HG03095 (cell line): ENCODE results near the gene ZNF174.

Experiments used
- ATAC-seq: cut with Tn5 transposase; IDR thresholded peaks from one replicate; pipeline ENCODE4 v1.9.1; 2021; ENCODE audit warnings: moderate library complexity; ENCODE audit not compliant: unreplicated experiment

Gene ZNF174

DNA sequence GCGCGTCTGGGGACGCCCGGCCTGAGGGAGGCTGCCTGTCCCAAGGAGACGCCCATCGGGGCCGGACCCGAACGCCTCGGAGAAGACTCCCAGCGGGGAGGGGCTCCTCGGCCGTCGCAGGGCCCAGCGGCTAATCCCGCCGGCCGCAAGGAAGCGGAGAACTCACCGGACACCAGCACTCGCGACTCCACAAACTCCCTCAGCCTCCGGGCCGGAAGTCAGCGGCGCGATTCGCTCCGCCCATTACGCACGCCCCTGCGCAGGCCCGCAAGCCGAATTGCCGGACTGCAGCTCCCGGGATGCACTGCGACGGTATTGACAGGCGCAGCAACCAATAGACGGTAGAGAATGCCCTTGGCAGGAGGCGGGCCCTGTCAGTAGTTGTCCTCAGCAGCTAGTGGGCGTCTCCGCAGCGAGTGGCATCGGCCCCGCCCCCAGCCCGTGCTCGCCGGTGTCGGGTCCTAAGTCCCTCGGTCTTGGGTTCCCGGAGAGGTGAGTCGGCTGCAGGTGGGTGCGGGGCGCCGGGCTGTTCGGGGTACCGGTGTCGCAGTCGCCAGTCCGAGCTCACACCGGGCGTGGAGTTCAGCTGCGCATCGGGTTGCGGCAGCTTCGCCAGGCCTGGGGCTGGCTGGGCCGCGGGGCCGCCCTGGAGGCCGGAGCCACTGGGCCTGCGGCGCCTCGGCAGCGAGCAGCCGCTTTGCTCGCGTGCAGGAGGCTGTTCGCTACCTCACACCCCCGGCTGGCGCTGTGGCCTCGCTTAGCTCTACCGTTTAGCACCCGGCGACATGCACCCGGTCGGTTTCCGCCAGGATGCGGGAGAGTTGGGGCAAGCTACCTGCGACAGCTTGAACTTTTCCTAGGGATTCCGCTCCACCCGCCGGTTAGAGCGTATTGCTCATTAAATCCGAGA, at the start of gene ZNF174, which contains the start of gene ZSCAN32:
Gene ZNF174 (plus strand): TSS at position 437 of the 910 bp plus-strand sequence. CDS start 790 bp downstream, outside the sequence.
Gene ZSCAN32 (minus strand): TSS at position 226 of the 910 bp plus-strand sequence. CDS start 3,447 bp downstream, outside the sequence.
- peak; percentile 95 for ATAC-seq

DNA sequence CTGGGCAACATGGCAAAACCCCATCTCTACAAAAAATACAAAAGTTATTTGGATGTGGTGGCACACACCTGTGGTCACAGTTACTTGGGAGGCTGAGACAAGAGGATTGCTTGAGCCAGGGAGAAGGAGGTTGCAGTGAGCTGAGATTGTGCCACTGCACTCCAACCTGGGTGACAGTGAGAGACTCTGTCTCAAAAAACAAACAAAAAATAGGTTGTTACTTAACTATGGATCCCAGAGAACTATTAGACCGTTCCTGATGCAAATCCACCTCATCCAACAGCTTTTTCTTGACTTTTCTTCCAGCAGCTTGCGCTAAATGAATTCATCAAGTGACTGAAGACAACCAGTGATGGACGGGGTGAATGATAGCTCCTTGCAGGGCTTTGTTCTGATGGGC, 45.4 kb upstream of the ZNF174 start, which contains the start of gene OR2C1:
Gene OR2C1 (plus strand): TSS at position 301 of the 400 bp plus-strand sequence. CDS start 52 bp downstream, at position 353.
- ATAC-seq = no peak

DNA sequence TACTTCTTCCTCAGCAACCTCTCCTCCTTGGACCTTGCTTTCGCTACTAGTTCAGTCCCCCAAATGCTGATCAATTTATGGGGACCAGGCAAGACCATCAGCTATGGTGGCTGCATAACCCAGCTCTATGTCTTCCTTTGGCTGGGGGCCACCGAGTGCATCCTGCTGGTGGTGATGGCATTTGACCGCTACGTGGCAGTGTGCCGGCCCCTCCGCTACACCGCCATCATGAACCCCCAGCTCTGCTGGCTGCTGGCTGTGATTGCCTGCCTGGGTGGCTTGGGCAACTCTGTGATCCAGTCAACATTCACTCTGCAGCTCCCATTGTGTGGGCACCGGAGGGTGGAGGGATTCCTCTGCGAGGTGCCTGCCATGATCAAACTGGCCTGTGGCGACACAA, 44.9 kb upstream of the ZNF174 start:
- no peak for ATAC-seq

DNA sequence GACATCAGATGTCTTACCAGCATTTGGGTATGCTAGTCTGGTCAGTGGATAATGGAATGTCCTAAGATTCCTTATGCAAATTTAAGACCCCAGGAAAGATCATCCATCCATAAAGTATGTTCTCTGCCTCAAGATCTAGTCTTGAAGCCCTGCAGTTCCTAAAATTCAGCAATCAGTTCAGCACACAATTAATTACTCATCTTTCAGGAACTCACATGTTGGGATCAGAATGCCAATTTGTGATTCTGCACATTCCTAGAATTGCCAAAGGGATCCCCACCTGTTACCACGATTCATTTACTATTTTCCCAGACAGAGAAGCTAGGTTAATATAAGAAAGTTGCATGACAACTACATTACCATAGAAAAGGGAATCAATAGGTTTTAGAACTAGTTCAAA, 42.1 kb upstream of the ZNF174 start:
- ATAC-seq = no peak

DNA sequence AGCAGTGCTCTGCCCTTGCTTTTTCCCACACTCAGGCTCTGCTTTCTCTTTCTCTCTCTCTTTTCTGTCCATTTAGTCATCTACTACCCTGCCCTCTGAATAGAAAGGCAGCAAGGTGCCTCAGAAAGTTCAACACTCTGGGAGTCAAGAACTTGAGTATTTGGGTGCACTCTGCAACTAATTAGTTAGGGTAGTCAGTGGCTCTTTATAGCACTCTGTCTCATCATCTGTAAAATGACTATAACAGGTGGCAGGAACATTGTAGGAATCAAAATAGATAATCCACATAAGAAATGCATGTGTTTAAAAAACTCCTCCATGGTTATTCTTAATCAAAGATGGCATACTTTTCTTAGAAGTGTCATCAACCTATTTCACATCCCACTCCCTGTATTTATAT, 38.1 kb upstream of the ZNF174 start:
- no peak for ATAC-seq

DNA sequence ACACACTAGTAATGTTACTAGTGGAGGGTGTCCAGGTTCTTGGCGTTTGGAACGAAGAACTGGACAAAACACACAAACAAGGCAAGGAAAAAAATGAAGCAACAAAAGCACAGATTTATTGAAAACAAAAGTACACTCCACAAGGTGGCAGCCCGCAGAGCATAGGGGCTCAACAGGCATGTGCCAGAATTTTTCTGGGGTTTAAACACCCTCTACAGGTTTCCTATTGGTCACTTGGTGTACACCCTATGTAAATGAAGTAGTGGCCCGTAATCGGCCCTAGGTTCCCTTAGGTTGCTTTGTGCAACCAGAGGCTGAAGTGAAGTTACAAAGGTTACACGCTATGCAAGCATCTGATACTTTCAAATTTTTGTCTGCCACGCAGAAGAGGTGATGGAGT, 37.2 kb upstream of the ZNF174 start:
- no peak for ATAC-seq

DNA sequence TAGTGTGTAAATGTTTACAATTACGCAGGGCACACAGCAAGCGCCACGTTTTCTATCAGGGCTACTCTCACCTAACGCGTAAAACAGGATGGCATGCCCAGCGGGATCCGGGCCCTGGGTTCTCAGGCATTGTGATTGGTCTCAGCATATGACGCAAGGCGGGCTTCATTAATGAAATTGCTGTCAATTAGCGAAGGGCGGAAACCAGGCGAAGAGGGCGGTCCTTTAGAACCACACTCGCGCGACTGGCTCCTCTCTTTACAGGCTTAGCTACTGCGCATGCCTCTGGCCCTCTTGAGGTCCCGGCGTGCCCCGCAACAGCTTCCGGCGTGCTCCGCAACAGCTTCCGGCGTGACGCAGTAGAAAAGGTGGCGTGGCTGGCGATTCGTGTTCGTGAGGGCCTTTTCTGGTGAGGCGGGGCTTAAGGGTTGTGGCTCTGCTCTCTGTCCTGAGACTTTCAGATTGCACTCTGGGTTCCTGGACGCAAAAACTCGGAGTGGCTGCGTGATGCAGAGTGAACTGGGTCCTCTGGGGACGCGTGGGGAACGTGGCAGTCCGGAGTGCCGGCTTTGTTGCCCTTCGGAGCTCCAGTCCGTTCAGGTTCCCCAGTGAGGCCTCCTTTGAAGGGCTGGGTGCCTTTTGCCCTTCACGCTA, 36.1 kb upstream of the ZNF174 start:
- ATAC-seq = no peak

DNA sequence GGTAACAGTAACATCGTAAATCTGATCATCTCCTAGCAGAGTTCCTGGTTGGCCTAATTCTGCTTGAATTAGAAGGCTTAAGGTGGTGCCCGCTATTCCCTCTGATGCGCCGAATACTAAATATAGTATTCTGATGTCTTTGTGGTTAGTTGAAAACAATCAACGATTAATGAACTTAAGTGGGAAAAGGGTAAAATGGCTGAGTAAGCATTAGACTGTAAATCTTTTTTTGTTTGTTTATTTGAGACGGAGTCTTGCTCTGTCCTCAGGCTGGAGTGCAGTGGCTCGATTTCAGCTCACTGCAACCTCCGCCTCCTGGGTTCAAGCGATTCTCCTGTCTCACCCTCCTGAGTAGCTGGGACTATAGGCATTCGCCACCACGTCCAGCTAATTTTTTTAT, 31.9 kb upstream of the ZNF174 start:
- no peak for ATAC-seq

DNA sequence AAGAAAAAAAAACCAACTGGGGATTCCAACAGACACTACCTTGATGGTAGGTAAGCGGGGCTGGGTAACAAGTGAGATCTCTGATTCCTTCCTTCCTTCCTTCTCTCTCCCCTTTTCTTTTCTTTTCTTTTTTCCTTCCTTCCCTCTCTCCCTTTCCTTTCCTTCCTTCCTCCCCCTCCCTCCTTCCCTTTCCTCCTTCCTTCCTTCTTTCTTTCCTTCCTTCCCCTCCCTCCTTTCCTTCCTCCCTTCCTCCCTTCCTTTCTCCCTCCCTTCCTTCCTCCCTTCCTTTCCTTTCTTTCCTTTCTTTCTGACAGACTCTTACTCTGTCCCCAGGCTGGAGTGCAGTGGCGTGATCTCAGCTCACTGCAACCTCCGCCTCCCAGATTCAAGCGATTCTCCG, 25.3 kb upstream of the ZNF174 start:
- ATAC-seq = no peak

DNA sequence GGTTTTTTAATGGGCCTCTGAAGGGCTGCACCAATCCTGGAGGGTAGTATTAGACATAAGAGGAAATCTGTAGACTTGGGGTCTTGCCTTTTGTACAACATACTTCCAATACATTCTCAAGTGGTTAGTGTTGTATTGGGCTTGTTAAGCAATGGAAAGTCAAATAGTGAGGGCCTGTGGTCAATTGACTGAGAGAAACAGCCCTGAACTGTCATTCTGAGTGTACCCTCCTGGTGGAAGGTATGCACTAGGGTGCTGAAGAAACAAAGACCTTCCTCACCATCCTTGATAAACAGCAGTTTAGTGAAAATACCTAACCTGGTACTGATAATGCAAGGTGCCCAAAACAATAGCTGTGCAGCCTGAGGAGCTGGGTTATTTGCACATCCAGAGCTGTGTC, 23.1 kb upstream of the ZNF174 start:
- no peak for ATAC-seq

DNA sequence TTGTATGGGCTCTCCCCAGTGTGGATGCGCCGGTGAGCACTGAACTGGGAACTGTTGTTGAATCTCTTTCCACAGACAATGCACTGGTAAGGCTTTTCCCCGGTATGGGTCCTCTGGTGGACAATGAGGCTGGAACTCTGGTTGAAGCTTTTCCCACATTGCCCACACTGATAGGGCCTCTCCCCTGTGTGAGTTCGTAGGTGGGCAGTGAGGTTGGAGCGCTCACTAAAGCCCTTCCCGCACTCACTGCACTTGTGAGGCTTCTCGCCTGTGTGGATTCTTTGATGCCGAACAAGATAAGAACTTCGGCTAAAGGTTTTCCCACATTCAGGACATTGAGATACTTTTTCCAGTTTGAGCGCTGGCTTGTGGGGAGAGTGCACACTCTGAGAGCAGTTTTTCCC, 18.0 kb upstream of the ZNF174 start:
- no peak for ATAC-seq

DNA sequence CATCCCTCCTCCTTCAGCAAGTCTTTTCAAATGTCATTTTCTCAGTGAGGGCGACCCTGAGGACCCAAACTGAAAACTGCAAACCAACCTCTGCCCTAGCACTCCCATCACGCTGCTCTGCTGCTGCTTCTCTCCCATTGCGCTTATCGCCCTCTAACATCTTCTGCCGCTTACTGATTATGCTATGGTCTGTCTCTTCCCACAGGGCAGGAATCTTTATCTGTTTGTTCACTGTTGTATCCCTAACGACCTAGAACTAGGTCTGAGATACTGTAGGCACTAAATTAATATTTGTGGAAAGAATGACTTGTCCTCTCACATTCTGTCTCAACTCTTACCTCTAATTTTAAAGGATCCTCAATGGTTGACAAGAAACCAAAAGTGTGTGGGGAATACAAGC, 12.7 kb upstream of the ZNF174 start:
- no peak for ATAC-seq

DNA sequence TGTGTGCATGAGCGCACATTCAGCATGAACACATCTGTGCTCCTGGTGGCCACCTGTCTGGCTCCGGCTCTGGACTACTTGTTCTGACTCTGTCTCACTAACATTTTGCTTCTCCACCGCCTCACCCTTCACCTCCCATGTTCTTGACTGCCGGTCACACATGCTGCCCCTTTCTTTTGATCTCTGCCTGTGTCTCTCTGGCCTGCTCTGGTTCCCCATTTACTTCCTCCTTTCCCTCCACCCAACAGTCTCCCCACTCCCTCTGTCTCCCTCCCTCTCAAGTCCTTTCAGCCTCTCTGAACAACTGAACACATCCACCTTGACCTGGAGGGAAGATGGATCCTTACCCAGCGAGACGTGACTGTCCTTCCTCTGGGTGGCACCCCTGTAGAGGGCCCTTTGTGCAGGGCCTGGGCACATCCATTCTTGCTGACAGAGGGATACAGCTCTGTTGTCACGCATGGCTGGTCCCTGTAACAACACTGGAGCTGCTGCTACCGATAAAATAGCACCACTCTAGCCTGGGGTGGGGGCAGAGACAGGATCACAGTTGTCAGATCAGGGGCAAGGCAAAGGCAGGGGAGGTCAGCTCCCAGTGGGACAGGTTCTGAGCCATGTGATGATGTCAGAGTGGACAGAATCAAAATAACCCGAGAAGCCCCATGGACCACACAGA, 11.2 kb upstream of the ZNF174 start:
- ATAC-seq = no peak

DNA sequence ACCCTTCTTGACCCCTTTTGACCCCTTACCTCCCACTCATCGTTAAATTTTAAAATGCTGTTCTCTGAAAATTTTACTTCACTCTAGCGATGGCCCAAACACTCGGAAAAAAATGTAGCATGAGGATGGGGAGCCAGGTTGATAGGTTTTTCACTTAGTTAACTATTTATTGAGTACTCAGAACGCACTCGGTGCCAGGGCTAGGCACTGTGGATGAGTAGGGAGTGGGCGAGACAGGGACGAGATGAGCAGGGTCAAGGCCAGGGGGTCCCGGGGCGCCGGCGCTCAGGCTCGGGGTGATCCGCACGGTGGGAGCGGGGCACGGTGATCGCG, 603 bp upstream of the ZNF174 start:
- no peak for ATAC-seq

DNA sequence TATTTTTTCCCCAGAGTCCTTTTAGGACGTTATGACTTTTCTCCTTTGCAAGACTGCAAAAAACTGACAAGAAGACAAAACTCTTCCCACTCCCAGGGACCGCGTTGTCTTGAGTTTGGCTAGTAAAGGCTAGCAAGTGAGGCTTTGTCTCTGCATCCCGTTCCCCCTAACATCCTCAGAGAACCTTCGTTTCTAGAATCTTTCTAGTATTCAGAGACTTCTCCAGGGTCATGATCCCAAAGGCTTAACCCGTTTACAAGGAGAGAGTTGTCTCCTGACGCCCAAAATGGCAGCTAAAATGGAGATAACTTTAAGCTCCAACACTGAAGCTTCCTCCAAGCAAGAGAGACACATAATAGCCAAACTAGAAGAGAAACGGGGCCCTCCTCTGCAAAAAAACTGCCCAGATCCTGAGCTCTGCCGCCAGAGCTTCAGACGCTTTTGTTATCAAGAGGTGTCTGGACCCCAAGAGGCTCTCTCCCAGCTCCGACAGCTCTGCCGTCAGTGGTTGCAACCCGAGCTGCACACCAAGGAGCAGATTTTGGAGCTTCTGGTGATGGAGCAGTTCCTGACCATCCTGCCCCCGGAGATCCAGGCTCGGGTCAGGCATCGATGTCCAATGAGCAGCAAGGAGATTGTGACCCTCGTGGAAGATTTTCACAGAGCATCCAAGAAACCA, 843 bp downstream of the ZNF174 start:
- no peak for ATAC-seq

DNA sequence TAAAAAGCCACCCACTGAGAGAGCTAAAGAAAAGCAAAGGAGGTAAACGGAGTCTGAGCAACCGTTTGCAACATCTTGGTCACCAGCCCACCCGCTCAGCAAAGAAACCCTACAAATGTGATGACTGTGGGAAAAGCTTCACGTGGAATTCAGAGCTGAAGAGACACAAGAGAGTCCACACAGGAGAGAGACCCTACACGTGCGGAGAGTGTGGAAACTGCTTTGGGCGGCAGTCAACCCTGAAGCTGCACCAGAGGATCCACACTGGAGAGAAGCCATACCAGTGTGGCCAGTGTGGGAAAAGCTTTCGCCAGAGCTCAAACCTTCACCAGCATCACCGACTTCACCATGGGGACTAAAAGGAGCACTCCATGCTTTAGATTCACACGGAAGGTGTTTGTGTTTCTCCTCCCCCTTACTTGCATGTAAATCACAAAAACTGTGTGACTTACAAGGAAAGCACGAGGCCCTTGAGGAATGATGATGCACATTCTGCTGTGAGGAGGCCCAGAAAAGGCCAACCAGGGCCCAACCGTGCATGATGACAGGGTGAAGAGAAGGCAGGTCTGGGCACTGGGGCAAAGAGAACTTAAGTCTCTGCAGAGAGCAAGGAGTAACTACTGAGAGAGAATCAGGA, 7.7 kb downstream of the ZNF174 start:
- no peak for ATAC-seq

DNA sequence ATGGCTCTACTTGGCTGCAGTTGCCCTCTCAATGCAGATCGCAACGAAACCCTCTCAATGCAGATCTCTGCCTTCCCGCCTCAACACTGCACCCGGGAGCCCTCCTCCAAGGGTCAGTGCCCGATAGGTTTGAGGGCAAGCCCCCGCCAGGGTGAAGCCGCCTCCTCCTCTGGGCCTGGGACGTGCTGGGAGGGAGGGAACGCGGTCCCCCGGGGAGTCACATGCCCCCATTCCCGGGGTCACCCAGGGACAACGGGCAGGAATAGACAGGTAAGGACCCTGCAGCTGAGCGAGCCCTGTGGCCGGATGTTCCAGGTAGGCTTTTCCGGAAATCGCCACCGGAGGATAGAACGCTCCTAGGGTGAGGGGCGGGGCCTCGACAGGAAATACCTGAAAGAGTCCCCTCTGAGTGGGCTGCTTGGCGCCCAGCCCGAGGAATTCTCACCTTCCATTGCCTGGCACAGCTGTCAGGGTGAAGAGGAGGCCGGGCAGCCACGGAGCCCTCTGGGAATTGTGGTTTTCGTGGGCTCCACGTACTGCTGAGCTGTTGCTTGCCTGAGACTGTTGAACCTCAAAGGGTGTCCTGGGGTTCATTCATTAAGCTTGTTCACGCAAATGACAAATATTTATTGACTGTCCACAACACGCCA, 12.8 kb downstream of the ZNF174 start:
- no peak for ATAC-seq

DNA sequence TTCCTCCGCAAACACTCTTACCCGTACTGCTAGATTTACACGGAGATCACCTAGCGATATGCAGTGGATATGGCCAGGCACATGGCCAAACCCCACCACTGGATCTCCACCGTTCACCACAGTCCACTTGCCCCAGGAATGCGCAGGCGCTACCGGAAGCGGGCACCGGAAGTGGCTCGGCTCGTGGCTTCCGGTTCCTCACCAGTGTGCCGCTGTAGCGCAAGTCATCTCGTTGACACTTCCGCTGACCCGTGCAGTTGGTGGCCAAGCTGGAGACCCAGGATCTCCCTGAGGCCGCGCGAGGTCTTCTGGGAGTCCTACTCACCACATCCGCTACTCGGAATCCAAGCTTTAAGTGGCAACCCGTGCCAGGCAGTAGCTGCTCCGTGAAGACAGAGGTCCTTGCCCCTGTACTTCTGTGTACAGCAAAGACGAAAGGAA, 30.8 kb downstream of the ZNF174 start:
- ATAC-seq = no peak

DNA sequence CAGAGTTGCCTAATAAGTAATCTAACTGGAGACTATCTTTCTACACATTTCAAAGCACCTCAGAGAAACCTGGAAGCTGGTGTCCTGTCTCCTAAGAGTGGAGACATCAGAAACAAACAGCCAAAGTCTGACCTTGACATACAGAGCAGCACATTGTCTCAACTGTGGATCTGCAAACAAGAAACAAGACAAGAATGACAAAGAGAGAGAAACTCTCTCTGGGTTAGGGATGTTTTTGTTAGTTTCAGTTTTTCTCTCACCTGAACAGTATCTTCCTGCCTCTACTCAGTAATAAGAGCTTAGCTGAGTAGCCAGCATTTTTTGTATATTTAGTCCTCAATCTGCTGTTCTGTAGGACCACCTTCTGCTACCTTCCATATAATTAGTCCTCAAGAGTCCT, 33.4 kb downstream of the ZNF174 start:
- ATAC-seq = no peak

DNA sequence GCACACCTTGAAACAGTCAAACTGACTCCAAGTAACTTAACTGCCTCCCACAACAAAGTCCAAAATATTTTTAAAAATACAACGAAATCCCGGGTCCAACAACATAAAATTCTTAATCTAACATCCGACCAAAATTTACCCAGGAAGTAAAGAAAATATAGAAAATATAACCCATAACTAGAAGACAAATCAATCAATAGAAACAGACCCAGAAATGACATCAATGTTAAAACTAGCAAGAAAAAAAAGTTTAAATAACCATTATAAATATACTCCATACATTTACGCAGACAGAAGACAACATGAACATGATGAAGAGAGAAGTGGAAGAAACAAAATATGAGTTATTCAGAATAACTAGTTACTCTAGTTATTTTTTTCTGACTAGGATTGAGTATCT, 38.6 kb downstream of the ZNF174 start:
- ATAC-seq = no peak
